Measurements from ENCODE around the gene CCL4. TPM values are rescaled to one million over a fixed set of nuclear protein-coding genes. Genes with fewer than 3 reads are reported as not detected.

CCL4 gene
- total and polyA plus RNA-seq, 2 experiments from 2014 or later, result not detected

DNA sequence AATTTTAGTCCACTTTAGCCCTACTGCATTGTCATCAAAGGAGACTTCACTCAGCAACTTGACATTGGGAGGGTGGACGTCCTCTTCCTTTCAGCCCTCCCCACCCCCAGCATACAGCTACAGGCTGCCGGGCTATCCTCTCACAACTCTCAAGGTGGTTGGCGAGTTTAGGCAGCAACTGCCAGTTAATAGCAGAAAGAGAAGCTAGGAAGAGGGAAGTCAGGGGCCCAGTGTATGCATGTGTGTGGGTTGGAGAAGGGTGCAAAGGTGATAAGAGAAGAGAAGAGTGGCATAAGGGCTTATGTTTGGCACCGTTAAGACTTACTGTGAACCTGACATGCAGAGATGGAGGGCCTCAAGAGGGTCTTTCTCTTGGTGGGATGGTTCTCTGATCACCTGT lies 31.8 kb downstream of the CCL4 start:
- H3K36me3 Mint-ChIP-seq (ENCODE audit: low read depth), result no peaks in the 10 kb centered on the region
- no peaks in the 10 kb centered on the region for H3K9me2 ChIP-seq (ENCODE audit: insufficient read depth)
- H3K27me3 ChIP-seq (ENCODE audit: insufficient read depth), result no peaks in the 10 kb centered on the region
- ATAC-seq, result no peak
- no peaks in the 10 kb centered on the region; the same call in 2 of the 3 replicates for H3K9me3 Mint-ChIP-seq
- H3F3A ChIP-seq (replicated peaks; ENCODE audit: low read depth), result no peaks in the 10 kb centered on the region
- no peaks in the 10 kb centered on the region for H4K20me1 ChIP-seq (replicated peaks; ENCODE audit: insufficient read depth)
- H3K4me3 Mint-ChIP-seq, result no peak overlapping the region
- no peak overlapping the region for H3K27ac Mint-ChIP-seq
- no peaks in the 10 kb centered on the region for H3K4me1 Mint-ChIP-seq
- H3K27me3 Mint-ChIP-seq (ENCODE audit: insufficient read depth, low read depth, poor library complexity), result peaks cover 4% of the 10 kb centered on the region
- no peaks in the 10 kb centered on the region for H3K36me3 ChIP-seq (ENCODE audit: insufficient read depth)
- no peaks in the 10 kb centered on the region for H3K4me1 ChIP-seq (ENCODE audit: insufficient read depth)
- H3K4me2 ChIP-seq, result no peak overlapping the region
- no peak overlapping the region for H3K27ac ChIP-seq (ENCODE audit: low read depth)
- H2AFZ ChIP-seq, result no peak overlapping the region
- no peak overlapping the region for H3K4me3 ChIP-seq
- TF ChIP-seq, protein P1, sequence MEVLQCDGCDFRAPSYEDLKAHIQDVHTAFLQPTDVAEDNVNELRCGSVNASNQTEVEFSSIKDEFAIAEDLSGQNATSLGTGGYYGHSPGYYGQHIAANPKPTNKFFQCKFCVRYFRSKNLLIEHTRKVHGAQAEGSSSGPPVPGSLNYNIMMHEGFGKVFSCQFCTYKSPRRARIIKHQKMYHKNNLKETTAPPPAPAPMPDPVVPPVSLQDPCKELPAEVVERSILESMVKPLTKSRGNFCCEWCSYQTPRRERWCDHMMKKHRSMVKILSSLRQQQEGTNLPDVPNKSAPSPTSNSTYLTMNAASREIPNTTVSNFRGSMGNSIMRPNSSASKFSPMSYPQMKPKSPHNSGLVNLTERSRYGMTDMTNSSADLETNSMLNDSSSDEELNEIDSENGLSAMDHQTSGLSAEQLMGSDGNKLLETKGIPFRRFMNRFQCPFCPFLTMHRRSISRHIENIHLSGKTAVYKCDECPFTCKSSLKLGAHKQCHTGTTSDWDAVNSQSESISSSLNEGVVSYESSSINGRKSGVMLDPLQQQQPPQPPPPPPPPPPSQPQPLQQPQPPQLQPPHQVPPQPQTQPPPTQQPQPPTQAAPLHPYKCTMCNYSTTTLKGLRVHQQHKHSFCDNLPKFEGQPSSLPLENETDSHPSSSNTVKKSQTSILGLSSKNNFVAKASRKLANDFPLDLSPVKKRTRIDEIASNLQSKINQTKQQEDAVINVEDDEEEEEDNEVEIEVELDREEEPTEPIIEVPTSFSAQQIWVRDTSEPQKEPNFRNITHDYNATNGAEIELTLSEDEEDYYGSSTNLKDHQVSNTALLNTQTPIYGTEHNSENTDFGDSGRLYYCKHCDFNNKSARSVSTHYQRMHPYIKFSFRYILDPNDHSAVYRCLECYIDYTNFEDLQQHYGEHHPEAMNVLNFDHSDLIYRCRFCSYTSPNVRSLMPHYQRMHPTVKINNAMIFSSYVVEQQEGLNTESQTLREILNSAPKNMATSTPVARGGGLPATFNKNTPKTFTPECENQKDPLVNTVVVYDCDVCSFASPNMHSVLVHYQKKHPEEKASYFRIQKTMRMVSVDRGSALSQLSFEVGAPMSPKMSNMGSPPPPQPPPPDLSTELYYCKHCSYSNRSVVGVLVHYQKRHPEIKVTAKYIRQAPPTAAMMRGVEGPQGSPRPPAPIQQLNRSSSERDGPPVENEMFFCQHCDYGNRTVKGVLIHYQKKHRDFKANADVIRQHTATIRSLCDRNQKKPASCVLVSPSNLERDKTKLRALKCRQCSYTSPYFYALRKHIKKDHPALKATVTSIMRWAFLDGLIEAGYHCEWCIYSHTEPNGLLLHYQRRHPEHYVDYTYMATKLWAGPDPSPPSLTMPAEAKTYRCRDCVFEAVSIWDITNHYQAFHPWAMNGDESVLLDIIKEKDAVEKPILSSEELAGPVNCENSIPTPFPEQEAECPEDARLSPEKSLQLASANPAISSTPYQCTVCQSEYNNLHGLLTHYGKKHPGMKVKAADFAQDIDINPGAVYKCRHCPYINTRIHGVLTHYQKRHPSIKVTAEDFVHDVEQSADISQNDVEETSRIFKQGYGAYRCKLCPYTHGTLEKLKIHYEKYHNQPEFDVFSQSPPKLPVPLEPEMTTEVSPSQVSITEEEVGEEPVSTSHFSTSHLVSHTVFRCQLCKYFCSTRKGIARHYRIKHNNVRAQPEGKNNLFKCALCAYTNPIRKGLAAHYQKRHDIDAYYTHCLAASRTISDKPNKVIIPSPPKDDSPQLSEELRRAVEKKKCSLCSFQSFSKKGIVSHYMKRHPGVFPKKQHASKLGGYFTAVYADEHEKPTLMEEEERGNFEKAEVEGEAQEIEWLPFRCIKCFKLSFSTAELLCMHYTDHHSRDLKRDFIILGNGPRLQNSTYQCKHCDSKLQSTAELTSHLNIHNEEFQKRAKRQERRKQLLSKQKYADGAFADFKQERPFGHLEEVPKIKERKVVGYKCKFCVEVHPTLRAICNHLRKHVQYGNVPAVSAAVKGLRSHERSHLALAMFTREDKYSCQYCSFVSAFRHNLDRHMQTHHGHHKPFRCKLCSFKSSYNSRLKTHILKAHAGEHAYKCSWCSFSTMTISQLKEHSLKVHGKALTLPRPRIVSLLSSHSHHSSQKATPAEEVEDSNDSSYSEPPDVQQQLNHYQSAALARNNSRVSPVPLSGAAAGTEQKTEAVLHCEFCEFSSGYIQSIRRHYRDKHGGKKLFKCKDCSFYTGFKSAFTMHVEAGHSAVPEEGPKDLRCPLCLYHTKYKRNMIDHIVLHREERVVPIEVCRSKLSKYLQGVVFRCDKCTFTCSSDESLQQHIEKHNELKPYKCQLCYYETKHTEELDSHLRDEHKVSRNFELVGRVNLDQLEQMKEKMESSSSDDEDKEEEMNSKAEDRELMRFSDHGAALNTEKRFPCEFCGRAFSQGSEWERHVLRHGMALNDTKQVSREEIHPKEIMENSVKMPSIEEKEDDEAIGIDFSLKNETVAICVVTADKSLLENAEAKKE (CRISPR knock-in tag; IDR thresholded peaks at IDR 0.05), result no peak
- TF ChIP-seq, protein P2, sequence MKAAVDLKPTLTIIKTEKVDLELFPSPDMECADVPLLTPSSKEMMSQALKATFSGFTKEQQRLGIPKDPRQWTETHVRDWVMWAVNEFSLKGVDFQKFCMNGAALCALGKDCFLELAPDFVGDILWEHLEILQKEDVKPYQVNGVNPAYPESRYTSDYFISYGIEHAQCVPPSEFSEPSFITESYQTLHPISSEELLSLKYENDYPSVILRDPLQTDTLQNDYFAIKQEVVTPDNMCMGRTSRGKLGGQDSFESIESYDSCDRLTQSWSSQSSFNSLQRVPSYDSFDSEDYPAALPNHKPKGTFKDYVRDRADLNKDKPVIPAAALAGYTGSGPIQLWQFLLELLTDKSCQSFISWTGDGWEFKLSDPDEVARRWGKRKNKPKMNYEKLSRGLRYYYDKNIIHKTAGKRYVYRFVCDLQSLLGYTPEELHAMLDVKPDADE (IDR thresholded peaks at IDR 0.05), result no peak
- TF ChIP-seq ZNF331 (CRISPR knock-in tag; IDR thresholded peaks at IDR 0.05; ENCODE audit: low read depth) (no peak), EZH2phosphoT487 (IDR thresholded peaks at IDR 0.05; ENCODE audit: unreplicated experiment) (no peak), CREB1 (CRISPR knock-in tag; IDR thresholded peaks at IDR 0.05; ENCODE audit: low read depth) (no peak), JUNB (IDR thresholded peaks at IDR 0.05; ENCODE audit: unreplicated experiment) (no peak)
- TF ChIP-seq, protein P3, sequence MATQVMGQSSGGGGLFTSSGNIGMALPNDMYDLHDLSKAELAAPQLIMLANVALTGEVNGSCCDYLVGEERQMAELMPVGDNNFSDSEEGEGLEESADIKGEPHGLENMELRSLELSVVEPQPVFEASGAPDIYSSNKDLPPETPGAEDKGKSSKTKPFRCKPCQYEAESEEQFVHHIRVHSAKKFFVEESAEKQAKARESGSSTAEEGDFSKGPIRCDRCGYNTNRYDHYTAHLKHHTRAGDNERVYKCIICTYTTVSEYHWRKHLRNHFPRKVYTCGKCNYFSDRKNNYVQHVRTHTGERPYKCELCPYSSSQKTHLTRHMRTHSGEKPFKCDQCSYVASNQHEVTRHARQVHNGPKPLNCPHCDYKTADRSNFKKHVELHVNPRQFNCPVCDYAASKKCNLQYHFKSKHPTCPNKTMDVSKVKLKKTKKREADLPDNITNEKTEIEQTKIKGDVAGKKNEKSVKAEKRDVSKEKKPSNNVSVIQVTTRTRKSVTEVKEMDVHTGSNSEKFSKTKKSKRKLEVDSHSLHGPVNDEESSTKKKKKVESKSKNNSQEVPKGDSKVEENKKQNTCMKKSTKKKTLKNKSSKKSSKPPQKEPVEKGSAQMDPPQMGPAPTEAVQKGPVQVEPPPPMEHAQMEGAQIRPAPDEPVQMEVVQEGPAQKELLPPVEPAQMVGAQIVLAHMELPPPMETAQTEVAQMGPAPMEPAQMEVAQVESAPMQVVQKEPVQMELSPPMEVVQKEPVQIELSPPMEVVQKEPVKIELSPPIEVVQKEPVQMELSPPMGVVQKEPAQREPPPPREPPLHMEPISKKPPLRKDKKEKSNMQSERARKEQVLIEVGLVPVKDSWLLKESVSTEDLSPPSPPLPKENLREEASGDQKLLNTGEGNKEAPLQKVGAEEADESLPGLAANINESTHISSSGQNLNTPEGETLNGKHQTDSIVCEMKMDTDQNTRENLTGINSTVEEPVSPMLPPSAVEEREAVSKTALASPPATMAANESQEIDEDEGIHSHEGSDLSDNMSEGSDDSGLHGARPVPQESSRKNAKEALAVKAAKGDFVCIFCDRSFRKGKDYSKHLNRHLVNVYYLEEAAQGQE (IDR thresholded peaks at IDR 0.05; ENCODE audit: unreplicated experiment), result no peak
- no peaks in the 10 kb centered on the region for H3K79me2 ChIP-seq (replicated peaks; ENCODE audit: insufficient read depth)
- DNase-seq (ENCODE audit: low spot score), result no peak
